ENCODE results near the gene TAC1. TPM values are rescaled to one million over a fixed set of nuclear protein-coding genes. Genes with fewer than 3 reads are reported as not detected.
"Not testable (repeated sequence)": the region's sequence is repeated elsewhere in the genome, so short reads cannot be mapped to it uniquely, and the experiment has no call there.

The TAC1 gene
- total and polyA plus RNA-seq, 10 of the 15 experiments (the other 5 are each of a cell fraction or from before 2014, with no cell fraction given): not detected

- TF ChIP-seq SKIL (IDR thresholded peaks at IDR 0.05; ENCODE audit: low read depth, poor library complexity, severe bottlenecking) (no peak), CEBPZ (IDR thresholded peaks at IDR 0.05; ENCODE audit: low read depth, low read length) (no peak)
Observed at GRCh38 chr7:97772045-97772901, 40.4 kb downstream of the TAC1 start (continued).

- ATAC-seq; CTCF ChIA-PET; H3K4me3 ChIP-seq; FAIRE-seq; in situ Hi-C loops (cut with MboI); H3K4me1 ChIP-seq (ENCODE audit: control insufficient read depth, insufficient read depth, low read length); H3K36me3 ChIP-seq (ENCODE audit: control insufficient read depth in 2 of 2, insufficient read depth in 2 of 2, low read length in 1 of 2); intact Hi-C loops (cut with micrococcal nuclease; ENCODE audit: unreplicated experiment); SMC1A ChIA-PET (ENCODE audit: uncharacterized antibody, unreplicated experiment); H3K79me2 ChIP-seq (ENCODE audit: control insufficient read depth, insufficient read depth, low read length); H3K9ac ChIP-seq (ENCODE audit: control insufficient read depth, insufficient read depth, low read length); RAD21 ChIA-PET (ENCODE audit: unreplicated experiment); H4K20me1 ChIP-seq (ENCODE audit: control insufficient read depth, insufficient read depth); DNase-seq (ENCODE audit: low read depth, low spot score); H2AFZ ChIP-seq (ENCODE audit: control insufficient read depth, low read depth, low read length); POLR2A ChIA-PET; H3K27me3 ChIP-seq (replicated peaks in 1 of 2; ENCODE audit: control insufficient read depth in 2 of 2, insufficient read depth in 2 of 2, low read length in 1 of 2); H3K9me3 ChIP-seq (replicated peaks; ENCODE audit: control insufficient read depth, insufficient read depth, low read length); BruUV-seq (replicated peaks); H3K4me2 ChIP-seq (ENCODE audit: control insufficient read depth, insufficient read depth); H3K27ac ChIP-seq (ENCODE audit: control insufficient read depth, insufficient read depth): not testable (repeated sequence)
- 43% methylated on average over 7 of the region's 7 CpGs for WGBS (ENCODE audit: insufficient coverage, insufficient replicate concordance, low lambda C conversion rate, missing lambda C conversion rate)
Observed at GRCh38 chr7:97786398-97786797, 54.5 kb downstream of the TAC1 start.

Other genes starting within 250 kb of the TAC1 start
- gene ASNS, start 140.3 kb downstream of the TAC1 start, total RNA-seq (2014; rRNA removed): 40.0 and 42.3 TPM in 2 replicates
- 59.7 and 60.2 TPM in 2 replicates for gene ASNS, start 140.3 kb downstream of the TAC1 start, total RNA-seq (2014; rRNA removed; fragmentation: Illumina TruSeq; extraction: Trizol)
- 64.5 and 64.6 TPM in 2 replicates for gene ASNS, start 140.3 kb downstream of the TAC1 start, total RNA-seq (2021)
- gene ASNS, start 140.3 kb downstream of the TAC1 start, polyA plus RNA-seq (2011; rRNA removed): 33.1 and 48.6 TPM in 2 replicates
- gene ASNS, start 140.3 kb downstream of the TAC1 start, polyA plus RNA-seq (2014; fragmentation: Illumina TruSeq; extraction: Trizol): 105 and 130 TPM in 2 replicates
- 10 to 100 TPM; 86.4 to 89.5 TPM for gene ASNS, start 140.3 kb downstream of the TAC1 start, polyA plus RNA-seq (2014; fragmentation: Nextera tagmentation; extraction: Ambion mirVana)
- 47.8 and 52.7 TPM in 2 replicates for gene ASNS, start 140.3 kb downstream of the TAC1 start, polyA plus RNA-seq (2014; rRNA removed)
- gene ASNS, start 140.3 kb downstream of the TAC1 start, polyA plus RNA-seq (2016; fragmentation: Nextera tagmentation; extraction: Ambion mirVana): 10 to 100 TPM; 70.3 to 76.5 TPM